HepG2 (cell line): ENCODE results near the gene LRRN4CL. TPM values are rescaled to one million over a fixed set of nuclear protein-coding genes. Genes with fewer than 3 reads are reported as not detected.

ENCODE experiments used
- AKAP8 ChIP-seq: sonication (generic); formaldehyde crosslinking; IDR thresholded peaks from 2 replicates; pipeline ENCODE4 v1.5.1; 2020; ENCODE audit warnings: mild to moderate bottlenecking, missing genetic modification reagents
- CENPT ChIP-seq: sonication (generic); formaldehyde crosslinking; IDR thresholded peaks from 2 replicates; pipeline ENCODE4 v1.8.0; 2022; ENCODE audit warnings: low read depth, mild to moderate bottlenecking, moderate library complexity, missing genetic modification reagents
- MXD4 ChIP-seq: IDR thresholded peaks from 2 replicates; pipeline ENCODE4 v1.6.1; 2016; ENCODE audit warnings: mild to moderate bottlenecking, missing biosample characterization, missing genetic modification reagents
- NPAS2 ChIP-seq: sonication (generic); formaldehyde crosslinking; IDR thresholded peaks from 2 replicates; pipeline ENCODE4 v1.8.0; 2022; ENCODE audit warnings: mild to moderate bottlenecking, missing genetic modification reagents, borderline replicate concordance
- SAFB2 ChIP-seq: sonication (generic); formaldehyde crosslinking; IDR thresholded peaks from 2 replicates; pipeline ENCODE4 v1.5.1; 2020; ENCODE audit warnings: missing genetic modification reagents, low read depth, mild to moderate bottlenecking, borderline replicate concordance
- TOE1 ChIP-seq: sonication (generic); formaldehyde crosslinking; IDR thresholded peaks from 2 replicates; pipeline ENCODE4 v1.4.0; 2020; ENCODE audit warnings: mild to moderate bottlenecking, missing genetic modification reagents
- ZEB1 ChIP-seq: IDR thresholded peaks from 2 replicates; pipeline ENCODE4 v1.6.1; 2012; ENCODE audit warnings: mild to moderate bottlenecking, low read depth, inconsistent platforms; ENCODE audit not compliant: insufficient replicate concordance
- ZNF260 ChIP-seq: sonication (generic); formaldehyde crosslinking; IDR thresholded peaks from 2 replicates; pipeline ENCODE4 v1.4.0; 2020; ENCODE audit warnings: missing genetic modification reagents, low read depth, mild to moderate bottlenecking, borderline replicate concordance
- ZNF292 ChIP-seq: sonication (generic); formaldehyde crosslinking; IDR thresholded peaks from 2 replicates; pipeline ENCODE4 v1.8.1; 2022; ENCODE audit warnings: mild to moderate bottlenecking, low read depth, missing genetic modification reagents, borderline replicate concordance
- polyA plus RNA-seq, 8 experiments: library from polyadenylated mRNA; depleted of rRNA in 3 of 8; stranded (reverse) in 7 of 8; unstranded in 1 of 8; fragments of >200 nt; fragmentation: Illumina TruSeq in 4 of 8; extraction: Trizol in 4 of 8; gene quantifications; 2 replicates each; pipeline versions ENCODE4 v1.2.1 to v1.2.3, GENCODE V29; 2011 to 2016; ENCODE audit warnings: low read depth in 4 of 8, missing spikeins in 1 of 8, mixed read lengths in 1 of 8; ENCODE audit not compliant: insufficient read depth in 1 of 8
- total RNA-seq, 5 experiments: library from RNA; depleted of rRNA; stranded (reverse); fragments of >200 nt; fragmentation: Illumina TruSeq; extraction: Trizol; gene quantifications; 2 replicates each; pipeline ENCODE4 v1.2.3, GENCODE V29; 2016; ENCODE audit warnings: low read depth in 1 of 5
- TF ChIP-seq, protein P1 (sequence below), 2 experiments: fragments of 450-650 bp in 1 of 2; sonication (generic) in 1 of 2; formaldehyde crosslinking in 1 of 2; IDR thresholded peaks; 2 replicates each; pipeline versions ENCODE4 v1.6.1 to v1.8.0; 2016 to 2022; ENCODE audit warnings: antibody characterized with exemption in 1 of 2, mild to moderate bottlenecking in 1 of 2, missing genetic modification reagents in 1 of 2
- TF ChIP-seq, protein P2 (sequence below): sonication (generic); formaldehyde crosslinking; IDR thresholded peaks from 2 replicates; pipeline ENCODE4 v1.4.0; 2020; ENCODE audit warnings: mild to moderate bottlenecking, missing genetic modification reagents
- TF ChIP-seq, protein P3 (sequence below): IDR thresholded peaks from 2 replicates; pipeline ENCODE4 v1.6.1; 2016; ENCODE audit warnings: low read depth

Gene LRRN4CL
- total and polyA plus RNA-seq, 2 of the 13 experiments (the other 11 are each of a cell fraction or from before 2014, with no cell fraction given), result 0.11 TPM; not detected in 1

DNA sequence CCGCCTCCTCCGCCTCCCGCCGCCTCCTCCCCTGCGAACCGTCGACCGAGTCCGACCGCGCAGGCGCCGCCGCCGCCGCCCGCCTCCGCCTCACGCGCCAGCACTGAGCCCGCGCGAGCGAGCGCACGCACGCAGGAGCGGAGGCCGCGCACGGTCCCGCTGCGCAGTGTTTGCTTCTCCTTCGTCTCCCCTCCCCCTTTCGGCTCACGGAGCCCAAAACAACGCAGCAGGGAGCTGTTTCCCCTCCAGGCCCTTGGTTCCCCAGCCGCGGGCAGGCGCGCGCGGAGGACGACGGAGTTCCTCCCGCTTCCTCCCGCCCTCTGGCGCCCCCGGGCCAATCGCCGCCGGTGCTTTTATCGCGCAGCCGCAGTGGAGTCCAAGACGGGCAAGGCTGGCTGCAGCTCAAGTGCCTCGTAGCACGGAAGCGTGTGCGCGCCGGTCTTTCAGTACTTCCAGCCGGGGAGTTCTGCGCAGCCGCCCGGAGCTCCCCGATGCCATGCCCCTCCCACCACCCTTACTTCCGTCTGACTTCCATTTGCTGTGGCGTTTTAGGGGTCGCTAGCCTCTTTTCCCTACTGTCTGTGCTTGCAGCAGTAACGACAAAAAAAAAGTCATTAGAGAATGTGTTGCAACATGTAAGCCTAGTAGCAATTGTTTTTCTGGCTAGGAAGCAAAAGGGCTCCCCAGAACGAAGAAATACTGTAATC, 38.0 kb upstream of the LRRN4CL start, which contains the start of gene HNRNPUL2 (continued):
- TF ChIP-seq, protein P1, sequence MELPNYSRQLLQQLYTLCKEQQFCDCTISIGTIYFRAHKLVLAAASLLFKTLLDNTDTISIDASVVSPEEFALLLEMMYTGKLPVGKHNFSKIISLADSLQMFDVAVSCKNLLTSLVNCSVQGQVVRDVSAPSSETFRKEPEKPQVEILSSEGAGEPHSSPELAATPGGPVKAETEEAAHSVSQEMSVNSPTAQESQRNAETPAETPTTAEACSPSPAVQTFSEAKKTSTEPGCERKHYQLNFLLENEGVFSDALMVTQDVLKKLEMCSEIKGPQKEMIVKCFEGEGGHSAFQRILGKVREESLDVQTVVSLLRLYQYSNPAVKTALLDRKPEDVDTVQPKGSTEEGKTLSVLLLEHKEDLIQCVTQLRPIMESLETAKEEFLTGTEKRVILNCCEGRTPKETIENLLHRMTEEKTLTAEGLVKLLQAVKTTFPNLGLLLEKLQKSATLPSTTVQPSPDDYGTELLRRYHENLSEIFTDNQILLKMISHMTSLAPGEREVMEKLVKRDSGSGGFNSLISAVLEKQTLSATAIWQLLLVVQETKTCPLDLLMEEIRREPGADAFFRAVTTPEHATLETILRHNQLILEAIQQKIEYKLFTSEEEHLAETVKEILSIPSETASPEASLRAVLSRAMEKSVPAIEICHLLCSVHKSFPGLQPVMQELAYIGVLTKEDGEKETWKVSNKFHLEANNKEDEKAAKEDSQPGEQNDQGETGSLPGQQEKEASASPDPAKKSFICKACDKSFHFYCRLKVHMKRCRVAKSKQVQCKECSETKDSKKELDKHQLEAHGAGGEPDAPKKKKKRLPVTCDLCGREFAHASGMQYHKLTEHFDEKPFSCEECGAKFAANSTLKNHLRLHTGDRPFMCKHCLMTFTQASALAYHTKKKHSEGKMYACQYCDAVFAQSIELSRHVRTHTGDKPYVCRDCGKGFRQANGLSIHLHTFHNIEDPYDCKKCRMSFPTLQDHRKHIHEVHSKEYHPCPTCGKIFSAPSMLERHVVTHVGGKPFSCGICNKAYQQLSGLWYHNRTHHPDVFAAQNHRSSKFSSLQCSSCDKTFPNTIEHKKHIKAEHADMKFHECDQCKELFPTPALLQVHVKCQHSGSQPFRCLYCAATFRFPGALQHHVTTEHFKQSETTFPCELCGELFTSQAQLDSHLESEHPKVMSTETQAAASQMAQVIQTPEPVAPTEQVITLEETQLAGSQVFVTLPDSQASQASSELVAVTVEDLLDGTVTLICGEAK (IDR thresholded peaks at IDR 0.05), result no peak
- TF ChIP-seq, protein P1 (CRISPR knock-in tag; IDR thresholded peaks at IDR 0.05), result peak; percentile 53; the same call in 1 of the 2 replicates
- TF ChIP-seq, protein P2, sequence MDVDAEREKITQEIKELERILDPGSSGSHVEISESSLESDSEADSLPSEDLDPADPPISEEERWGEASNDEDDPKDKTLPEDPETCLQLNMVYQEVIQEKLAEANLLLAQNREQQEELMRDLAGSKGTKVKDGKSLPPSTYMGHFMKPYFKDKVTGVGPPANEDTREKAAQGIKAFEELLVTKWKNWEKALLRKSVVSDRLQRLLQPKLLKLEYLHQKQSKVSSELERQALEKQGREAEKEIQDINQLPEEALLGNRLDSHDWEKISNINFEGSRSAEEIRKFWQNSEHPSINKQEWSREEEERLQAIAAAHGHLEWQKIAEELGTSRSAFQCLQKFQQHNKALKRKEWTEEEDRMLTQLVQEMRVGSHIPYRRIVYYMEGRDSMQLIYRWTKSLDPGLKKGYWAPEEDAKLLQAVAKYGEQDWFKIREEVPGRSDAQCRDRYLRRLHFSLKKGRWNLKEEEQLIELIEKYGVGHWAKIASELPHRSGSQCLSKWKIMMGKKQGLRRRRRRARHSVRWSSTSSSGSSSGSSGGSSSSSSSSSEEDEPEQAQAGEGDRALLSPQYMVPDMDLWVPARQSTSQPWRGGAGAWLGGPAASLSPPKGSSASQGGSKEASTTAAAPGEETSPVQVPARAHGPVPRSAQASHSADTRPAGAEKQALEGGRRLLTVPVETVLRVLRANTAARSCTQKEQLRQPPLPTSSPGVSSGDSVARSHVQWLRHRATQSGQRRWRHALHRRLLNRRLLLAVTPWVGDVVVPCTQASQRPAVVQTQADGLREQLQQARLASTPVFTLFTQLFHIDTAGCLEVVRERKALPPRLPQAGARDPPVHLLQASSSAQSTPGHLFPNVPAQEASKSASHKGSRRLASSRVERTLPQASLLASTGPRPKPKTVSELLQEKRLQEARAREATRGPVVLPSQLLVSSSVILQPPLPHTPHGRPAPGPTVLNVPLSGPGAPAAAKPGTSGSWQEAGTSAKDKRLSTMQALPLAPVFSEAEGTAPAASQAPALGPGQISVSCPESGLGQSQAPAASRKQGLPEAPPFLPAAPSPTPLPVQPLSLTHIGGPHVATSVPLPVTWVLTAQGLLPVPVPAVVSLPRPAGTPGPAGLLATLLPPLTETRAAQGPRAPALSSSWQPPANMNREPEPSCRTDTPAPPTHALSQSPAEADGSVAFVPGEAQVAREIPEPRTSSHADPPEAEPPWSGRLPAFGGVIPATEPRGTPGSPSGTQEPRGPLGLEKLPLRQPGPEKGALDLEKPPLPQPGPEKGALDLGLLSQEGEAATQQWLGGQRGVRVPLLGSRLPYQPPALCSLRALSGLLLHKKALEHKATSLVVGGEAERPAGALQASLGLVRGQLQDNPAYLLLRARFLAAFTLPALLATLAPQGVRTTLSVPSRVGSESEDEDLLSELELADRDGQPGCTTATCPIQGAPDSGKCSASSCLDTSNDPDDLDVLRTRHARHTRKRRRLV (CRISPR knock-in tag), result no peak; the same call in 1 of the 2 replicates
- TF ChIP-seq TOE1 (no peak), AKAP8 (CRISPR knock-in tag) (peak; percentile 51; the same call in 1 of the 2 replicates), ZEB1 (no peak), CENPT (CRISPR knock-in tag) (peak; percentile 95), NPAS2 (CRISPR knock-in tag) (no peak), ZNF260 (CRISPR knock-in tag) (no peak), ZNF292 (peak; percentile 51; the same call in 1 of the 2 replicates), SAFB2 (CRISPR knock-in tag) (peak; percentile 85; the same call in 1 of the 2 replicates), MXD4 (CRISPR knock-in tag) (peak; percentile 94)
- TF ChIP-seq, protein P3, sequence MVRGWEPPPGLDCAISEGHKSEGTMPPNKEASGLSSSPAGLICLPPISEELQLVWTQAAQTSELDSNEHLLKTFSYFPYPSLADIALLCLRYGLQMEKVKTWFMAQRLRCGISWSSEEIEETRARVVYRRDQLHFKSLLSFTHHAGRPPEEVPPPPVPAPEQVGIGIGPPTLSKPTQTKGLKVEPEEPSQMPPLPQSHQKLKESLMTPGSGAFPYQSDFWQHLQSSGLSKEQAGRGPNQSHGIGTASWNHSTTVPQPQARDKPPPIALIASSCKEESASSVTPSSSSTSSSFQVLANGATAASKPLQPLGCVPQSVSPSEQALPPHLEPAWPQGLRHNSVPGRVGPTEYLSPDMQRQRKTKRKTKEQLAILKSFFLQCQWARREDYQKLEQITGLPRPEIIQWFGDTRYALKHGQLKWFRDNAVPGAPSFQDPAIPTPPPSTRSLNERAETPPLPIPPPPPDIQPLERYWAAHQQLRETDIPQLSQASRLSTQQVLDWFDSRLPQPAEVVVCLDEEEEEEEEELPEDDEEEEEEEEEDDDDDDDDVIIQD, result peak; percentile 10; the same call in 1 of the 2 replicates
